MG63 (cell line): ENCODE measurements around the gene GARIN5A. TPM values are rescaled to one million over a fixed set of nuclear protein-coding genes. Genes with fewer than 3 reads are reported as not detected.
"Not testable (repeated sequence)": the region's sequence is repeated elsewhere in the genome, so short reads cannot be mapped to it uniquely, and the experiment has no call there.

Experiments used
- DNase-seq: peaks from one replicate; pipeline ENCODE4 v3.0.0-alpha.2; 2020
- H3K27me3 ChIP-seq: fragments of 250-450 bp; sonication (Bioruptor Pico); 2 replicates; pipeline ENCODE4 v1.5.1; 2020; ENCODE audit warnings: mild to moderate bottlenecking, moderate library complexity
- H3K36me3 ChIP-seq: fragments of 250-450 bp; sonication (Bioruptor Pico); 2 replicates; pipeline ENCODE4 v1.5.1; 2020; ENCODE audit warnings: mild to moderate bottlenecking, moderate library complexity
- H3K4me3 ChIP-seq: fragments of 250-450 bp; sonication (Bioruptor Pico); 2 replicates; pipeline ENCODE4 v1.5.1; 2020; ENCODE audit warnings: mild to moderate bottlenecking, moderate library complexity
- H3K9me3 ChIP-seq: fragments of 250-450 bp; sonication (Bioruptor Pico); 2 replicates; pipeline ENCODE4 v1.5.1; 2020; ENCODE audit warnings: mild to moderate bottlenecking, moderate library complexity
- total RNA-seq: library from RNA; depleted of rRNA; stranded (reverse); fragments of >200 nt; shearing (Covaris generic); gene quantifications from 2 replicates; pipeline ENCODE4 v1.2.3, GENCODE V29; 2014; ENCODE audit warnings: low replicate concordance

The GARIN5A gene
- total RNA-seq, 1 experiment from 2014 or later: 1.2 TPM

DNA sequence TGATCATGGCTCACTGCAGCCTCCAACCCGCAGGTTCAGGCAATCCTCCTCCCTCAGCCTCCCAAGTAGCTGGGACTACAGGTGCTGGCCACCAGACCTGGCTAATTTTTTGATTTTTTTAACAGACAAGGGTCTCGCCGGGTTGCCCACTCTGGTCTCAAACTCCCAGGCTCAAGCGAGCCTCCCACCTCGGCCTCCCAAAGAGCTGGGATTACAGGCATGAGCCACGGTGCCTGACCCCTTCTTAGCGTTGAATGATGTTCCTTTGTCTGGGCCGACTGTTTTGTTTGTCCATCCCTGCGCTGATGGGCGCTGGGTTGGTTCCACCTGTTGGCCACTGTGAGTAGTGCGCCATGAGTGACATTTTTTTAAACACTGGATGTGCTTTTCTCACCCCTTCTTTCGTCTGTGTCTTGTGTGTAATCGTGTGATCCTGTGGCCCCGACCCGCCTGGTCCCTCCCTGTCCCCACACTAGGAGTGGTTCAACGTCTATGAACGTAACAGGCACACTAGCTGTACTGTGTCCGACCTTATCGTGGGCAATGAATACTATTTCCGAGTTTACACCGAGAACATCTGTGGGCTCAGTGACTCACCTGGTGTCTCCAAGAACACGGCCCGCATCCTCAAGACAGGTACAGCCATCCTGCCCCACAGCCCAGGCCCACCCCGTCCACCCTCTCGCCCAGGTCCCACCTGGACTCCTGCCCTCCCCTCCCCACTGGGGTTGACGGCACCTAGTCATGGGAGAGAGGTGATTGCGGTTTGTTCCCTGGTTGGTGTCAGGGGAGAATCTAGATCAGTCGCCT, 15.4 kb downstream of the GARIN5A start:
- H3K4me3 ChIP-seq: no peak overlapping the region
- H3K27me3 ChIP-seq: peaks cover 6% of the 10 kb centered on the region
- DNase-seq: peak; percentile 55
- no peaks in the 10 kb centered on the region for H3K9me3 ChIP-seq
- no peaks in the 10 kb centered on the region for H3K36me3 ChIP-seq

DNA sequence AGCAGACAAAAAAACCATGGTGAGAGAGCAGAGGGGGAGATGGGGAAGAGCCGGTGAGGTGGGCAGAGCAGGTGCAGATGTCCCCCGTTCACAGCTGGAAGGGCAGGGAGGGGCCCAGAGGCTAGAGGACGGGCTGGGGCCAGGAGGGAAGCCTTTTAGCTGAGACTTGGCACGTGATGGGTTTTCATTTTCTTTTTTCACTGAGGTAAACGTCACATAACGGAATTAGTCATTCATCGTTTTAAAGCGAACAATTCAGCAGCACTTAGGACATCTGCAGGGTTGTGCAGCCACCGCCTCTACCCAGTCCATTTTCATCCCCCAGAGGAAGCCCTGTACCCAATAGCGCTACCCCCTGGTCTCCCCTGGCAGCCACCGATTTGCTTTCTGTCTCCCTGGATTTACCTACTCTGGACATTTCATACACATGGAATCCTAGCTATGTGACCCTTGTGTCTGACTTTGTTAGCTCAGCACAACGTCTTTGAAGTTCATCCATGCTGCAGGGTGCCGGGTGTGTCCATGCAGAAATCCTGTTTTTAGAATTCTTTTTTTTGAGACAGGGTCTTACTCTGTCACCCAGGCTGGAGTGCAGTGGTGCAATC, 16.4 kb downstream of the GARIN5A start:
- DNase-seq: peak; percentile 34
- Histone ChIP-seq H3K9me3 (no peaks in the 10 kb centered on the region), H3K4me3 (no peak overlapping the region), H3K36me3 (no peaks in the 10 kb centered on the region), H3K27me3 (peaks cover 9% of the 10 kb centered on the region)

DNA sequence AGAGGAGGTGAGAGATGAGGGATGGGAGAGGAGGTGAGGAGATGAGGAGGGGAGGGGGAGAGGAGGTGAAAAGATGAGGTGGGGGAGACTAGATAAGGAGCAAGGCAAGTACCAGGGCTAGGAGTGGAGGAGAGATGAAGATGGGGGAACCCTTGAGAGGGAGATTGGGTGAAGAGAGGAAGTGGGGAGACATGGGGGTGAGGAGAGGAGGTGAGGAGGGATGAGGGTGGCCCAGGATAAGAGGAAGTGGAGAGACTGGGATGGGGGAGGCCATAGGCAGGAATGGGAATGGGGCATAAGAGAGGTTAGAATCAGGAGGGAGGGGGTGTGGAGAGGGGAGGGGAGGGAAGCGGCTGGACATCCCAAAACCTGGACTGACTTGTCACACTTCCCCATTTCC, 17.0 kb downstream of the GARIN5A start:
- no peak overlapping the region for H3K4me3 ChIP-seq
- no peaks in the 10 kb centered on the region for H3K9me3 ChIP-seq
- DNase-seq: no peak
- H3K36me3 ChIP-seq: no peaks in the 10 kb centered on the region
- peaks cover 9% of the 10 kb centered on the region for H3K27me3 ChIP-seq

DNA sequence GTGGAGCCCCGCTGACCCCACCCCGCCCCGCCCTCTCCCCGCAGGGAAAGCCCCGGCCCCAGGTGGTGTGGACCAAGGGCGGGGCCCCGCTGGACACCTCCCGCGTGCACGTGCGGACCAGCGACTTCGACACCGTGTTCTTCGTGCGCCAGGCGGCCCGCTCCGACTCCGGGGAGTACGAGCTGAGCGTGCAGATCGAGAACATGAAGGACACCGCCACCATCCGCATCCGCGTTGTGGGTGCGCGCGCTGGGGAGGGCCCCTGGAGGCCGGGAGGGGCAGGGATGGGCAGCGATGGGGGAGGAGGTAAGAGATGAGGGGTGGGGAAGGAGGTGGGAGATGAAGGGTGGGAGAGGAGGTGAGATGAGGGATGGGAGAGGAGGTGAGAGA, 17.6 kb downstream of the GARIN5A start:
- no peak overlapping the region for H3K4me3 ChIP-seq
- H3K27me3 ChIP-seq: peaks cover 9% of the 10 kb centered on the region
- no peaks in the 10 kb centered on the region for H3K9me3 ChIP-seq
- DNase-seq: no peak
- no peaks in the 10 kb centered on the region for H3K36me3 ChIP-seq

DNA sequence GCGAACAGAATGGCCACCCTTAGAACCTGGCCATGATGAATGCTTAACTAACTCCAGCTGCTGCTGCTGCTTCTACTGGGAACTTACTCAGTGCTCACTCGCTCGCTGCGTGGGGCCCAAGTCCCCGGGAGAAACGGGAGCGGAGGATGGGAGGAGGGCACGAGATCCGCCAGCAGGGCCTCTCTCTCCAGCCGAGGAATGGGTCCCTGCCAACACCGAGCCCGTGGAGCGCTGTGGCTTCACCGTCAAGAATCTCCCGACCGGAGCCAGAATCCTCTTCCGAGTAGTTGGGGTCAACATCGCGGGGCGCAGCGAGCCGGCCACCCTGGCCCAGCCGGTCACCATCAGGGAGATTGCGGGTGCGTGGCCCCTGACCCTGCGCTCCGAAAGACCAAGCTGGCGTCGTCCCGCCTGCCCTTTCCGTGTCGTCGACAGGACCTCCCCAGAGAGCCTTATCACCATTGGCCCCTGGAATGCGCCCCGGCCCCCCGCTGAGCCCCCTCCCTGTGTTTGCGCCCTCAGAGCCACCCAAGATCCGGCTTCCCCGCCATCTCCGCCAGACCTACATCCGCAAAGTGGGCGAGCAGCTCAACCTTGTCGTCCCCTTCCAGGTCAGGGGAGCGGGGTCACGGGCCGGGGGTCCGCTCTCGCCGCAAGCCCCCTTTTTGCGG, 18.1 kb downstream of the GARIN5A start:
- H3K9me3 ChIP-seq: no peaks in the 10 kb centered on the region
- no peak for DNase-seq
- H3K27me3 ChIP-seq: peaks cover 9% of the 10 kb centered on the region
- no peak overlapping the region for H3K4me3 ChIP-seq
- no peaks in the 10 kb centered on the region for H3K36me3 ChIP-seq

DNA sequence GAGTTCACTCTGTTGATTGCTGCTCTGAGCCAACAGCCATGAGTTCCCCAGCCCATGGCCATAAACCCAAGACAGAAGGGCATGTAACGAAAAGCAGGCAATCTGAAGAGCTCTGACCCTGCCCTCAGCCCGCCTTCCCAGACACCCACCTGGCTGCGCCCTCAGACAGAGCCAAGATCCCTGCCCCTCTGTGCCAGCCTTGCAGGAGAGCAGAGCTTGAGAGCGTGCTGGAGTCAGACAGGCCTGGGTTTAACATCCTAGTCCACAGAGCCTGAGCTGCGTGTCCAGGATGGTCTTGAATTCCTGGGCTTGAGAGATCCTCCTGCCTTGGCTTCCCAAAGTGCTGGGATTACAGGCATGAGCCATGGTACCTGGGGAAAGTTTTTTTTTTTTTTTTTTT, 19.3 kb downstream of the GARIN5A start:
- H3K9me3 ChIP-seq: no peaks in the 10 kb centered on the region
- no peak for DNase-seq
- no peak overlapping the region for H3K4me3 ChIP-seq
- H3K27me3 ChIP-seq: peaks cover 9% of the 10 kb centered on the region
- no peaks in the 10 kb centered on the region for H3K36me3 ChIP-seq

DNA sequence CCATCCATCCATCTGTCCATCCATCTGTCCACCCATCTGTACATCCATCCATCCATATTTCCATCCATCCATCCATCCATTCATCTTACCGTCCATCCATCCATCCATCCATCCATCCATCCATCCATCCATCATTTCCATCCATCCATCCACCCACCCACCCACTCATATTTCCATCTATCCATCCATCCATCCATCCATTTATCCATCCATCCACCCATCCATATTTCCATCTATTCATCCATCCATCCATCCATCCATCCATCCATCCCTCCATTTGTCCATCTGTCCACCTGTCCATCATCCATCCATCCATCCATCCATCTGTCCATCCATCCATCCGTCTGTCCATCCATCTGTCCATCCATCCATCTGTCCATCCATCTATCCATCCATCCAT, 20.7 kb downstream of the GARIN5A start:
- H3K9me3 ChIP-seq: no peaks in the 10 kb centered on the region
- no peak for DNase-seq
- no peak overlapping the region for H3K4me3 ChIP-seq
- H3K27me3 ChIP-seq: peaks cover 9% of the 10 kb centered on the region
- H3K36me3 ChIP-seq: no peaks in the 10 kb centered on the region

DNA sequence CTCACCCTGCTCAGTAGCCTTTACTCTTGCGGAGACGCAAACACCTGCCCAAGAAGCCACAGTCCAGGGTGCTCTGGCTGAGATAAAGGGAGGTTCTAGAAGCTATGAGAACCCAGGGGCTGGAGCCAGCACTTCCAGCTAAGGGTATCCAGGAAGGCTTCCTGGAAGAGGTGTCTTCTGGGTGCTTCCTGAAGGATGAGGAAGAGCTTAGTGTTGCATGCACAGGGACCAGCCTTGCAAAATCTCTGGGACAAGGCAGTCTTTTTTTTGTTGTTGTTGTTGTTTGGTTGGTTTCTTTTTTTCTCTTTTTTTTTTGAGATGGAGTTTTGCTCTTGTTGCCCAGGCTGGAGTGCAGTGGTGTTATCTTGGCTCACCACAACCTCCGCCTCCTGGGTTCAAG, 23.4 kb downstream of the GARIN5A start:
- H3K9me3 ChIP-seq: no peaks in the 10 kb centered on the region
- no peak for DNase-seq
- H3K27me3 ChIP-seq: peaks cover 11% of the 10 kb centered on the region
- no peak overlapping the region for H3K4me3 ChIP-seq
- no peaks in the 10 kb centered on the region for H3K36me3 ChIP-seq

DNA sequence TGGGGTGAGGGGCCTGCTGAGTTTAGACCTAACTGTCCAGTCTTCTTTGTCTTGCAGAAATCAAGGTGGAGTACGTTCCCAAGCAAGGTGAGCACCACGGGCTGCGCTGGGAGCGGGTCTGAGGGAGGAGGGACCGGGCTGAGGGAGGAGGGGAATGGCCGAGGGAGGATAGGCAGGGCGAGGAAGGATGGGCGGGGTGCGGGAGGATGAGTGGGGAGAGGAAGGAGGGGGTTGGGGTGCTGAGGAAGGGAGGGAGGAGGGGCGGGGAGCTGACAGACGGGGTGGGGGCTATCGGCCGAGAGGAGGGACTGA, 25.5 kb downstream of the GARIN5A start:
- DNase-seq: no peak
- peaks cover 7% of the 10 kb centered on the region for H3K27me3 ChIP-seq

DNA sequence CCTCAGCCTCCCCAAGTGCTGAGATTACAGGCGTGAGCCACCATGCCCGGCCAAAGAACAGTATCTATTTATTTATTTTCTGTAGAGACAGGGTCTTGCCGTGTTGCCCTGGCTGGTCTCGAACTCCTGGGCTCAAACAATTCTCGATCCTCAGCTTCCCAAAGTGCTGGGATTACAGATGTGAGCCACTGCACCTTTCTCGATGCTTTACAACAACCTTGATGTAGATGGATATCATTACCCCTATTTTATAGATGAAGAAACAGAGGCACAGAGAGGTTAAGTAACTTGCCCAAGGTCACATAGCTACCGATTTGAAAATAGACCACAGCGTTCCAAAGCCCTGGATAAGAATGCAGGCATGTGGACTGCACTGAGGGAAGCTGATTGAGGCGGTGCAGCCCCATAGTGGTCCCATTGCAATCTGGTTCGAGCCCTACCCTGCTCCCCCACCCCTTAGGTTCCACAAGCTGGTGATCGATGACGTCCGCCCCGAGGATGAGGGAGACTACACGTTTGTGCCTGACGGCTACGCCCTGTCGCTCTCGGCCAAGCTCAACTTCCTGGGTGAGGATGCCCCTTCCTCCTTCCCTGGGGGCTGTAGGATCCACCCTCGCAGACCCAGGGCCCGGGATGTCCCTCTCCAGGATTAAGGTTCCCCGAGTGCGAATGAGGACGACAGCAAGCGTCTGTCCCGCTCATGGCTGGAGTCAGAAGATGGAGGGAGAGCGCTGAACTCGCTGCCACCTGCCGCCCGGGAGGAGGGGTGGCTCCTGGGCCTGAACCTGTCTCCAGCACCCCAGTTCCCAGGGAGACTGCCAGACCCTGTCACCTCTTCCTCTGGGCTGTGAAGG, 26.1 kb downstream of the GARIN5A start:
- H3K4me3 ChIP-seq: no peak overlapping the region
- no peak for DNase-seq
- H3K27me3 ChIP-seq: peaks cover 4% of the 10 kb centered on the region; the same call in 1 of the 2 replicates
- H3K36me3 ChIP-seq: no peaks in the 10 kb centered on the region
- no peaks in the 10 kb centered on the region for H3K9me3 ChIP-seq

More for the DNA sequence above, 25.5 kb downstream of the GARIN5A start:
- Histone ChIP-seq H3K4me3 (no peak overlapping the region), H3K36me3 (no peaks in the 10 kb centered on the region), H3K9me3 (no peaks in the 10 kb centered on the region)

DNA sequence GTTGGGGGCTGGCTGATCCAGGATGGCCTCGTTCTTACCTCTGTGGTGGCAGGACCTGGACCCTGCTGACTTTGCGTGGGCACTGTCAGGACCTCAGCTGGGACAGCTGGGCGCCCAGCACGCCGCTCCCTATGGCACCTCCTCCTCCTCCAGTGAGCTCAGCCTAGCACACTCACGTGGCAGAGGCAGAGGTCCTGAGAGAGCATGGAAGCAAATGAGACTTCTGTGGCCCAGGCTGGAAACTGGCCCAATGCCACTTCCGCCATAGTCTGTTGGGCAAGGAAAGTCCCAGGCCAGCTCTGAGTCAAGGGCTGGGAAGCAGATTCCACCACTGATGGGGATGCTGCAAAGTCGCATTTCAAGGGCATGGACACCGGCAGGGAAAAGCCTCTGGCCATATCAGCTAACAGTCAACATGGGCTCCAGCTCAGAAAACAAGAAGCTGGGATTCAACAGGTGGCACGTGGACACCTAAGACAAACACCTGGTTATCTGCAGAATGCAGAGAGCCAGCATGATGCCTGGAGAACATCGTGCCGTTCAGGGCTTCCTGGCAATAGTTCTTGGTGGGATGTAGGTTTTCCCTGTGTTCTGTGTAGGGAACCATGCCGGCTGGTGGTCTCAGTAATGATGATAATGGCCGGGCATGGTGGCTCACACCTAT, 27.3 kb downstream of the GARIN5A start:
- H3K4me3 ChIP-seq: no peak overlapping the region
- H3K9me3 ChIP-seq: no peaks in the 10 kb centered on the region
- no peaks in the 10 kb centered on the region for H3K36me3 ChIP-seq
- peak; percentile 45 for DNase-seq
- peaks cover 4% of the 10 kb centered on the region; the same call in 1 of the 2 replicates for H3K27me3 ChIP-seq

DNA sequence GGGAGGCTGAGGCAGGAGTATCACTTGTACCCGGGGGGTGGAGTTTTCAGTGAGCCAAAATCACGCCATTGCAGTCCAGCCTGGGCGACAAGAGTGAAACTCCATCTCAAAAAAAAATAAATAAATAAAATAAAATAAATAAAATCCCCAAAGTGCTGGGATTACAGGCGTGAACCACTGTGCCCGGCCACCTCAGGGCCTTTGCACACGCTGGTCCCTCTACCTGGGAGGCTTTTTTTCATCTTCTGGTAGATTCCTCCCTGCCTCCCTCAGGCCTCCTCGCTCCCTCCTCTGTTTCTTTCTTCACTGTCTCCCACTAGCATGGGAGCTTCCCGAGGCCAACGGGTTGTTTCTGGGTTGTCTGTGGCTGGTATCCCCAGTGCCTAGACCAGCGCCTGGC, 28.9 kb downstream of the GARIN5A start:
- Histone ChIP-seq H3K9me3 (no peaks in the 10 kb centered on the region), H3K27me3 (peaks cover 4% of the 10 kb centered on the region; the same call in 1 of the 2 replicates), H3K4me3 (no peak overlapping the region), H3K36me3 (no peaks in the 10 kb centered on the region)
- DNase-seq: no peak

DNA sequence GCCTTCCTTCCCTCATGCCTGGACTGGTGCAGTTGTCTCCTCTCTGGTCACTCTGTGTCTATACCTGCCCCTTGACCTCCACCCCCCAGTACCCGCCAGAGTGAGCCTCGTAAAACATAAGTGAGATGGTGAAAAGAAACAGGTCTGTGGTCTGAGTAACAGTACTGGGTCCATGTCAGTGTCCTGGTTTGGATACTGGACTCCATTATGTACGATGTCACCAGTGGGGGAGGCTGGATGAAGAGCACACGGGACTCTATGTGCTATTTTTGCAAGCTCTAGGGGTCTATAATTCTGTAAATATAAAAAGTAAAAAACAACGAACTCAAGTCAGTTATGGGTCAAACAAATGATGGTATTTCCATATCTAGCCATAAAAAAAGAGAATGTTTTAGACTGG, 29.6 kb downstream of the GARIN5A start:
- peaks cover 6% of the 10 kb centered on the region for H3K27me3 ChIP-seq
- H3K36me3 ChIP-seq: no peaks in the 10 kb centered on the region
- no peaks in the 10 kb centered on the region for H3K9me3 ChIP-seq
- no peak for DNase-seq
- H3K4me3 ChIP-seq: no peak overlapping the region

DNA sequence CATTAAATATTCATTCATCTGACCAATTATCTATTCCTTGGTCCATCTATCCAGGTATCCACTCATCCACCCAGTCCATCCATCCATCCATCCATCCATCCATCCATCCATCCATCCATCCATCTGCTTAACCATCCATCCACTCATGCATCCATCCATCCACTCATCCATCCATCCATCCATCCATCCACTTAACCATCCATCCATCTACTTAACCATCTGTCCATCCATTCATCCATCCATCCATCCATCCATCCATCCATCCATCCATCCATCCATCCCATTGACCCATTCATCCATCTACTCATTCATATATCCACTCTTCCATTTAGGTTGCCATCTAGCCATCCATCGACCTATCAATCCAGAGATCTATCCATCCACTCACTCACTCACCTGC, 32.6 kb downstream of the GARIN5A start:
- H3K27me3 ChIP-seq: peaks cover 2% of the 10 kb centered on the region; the same call in 1 of the 2 replicates
- no peaks in the 10 kb centered on the region for H3K9me3 ChIP-seq
- no peaks in the 10 kb centered on the region for H3K36me3 ChIP-seq
- H3K4me3 ChIP-seq: no peak overlapping the region
- no peak for DNase-seq

DNA sequence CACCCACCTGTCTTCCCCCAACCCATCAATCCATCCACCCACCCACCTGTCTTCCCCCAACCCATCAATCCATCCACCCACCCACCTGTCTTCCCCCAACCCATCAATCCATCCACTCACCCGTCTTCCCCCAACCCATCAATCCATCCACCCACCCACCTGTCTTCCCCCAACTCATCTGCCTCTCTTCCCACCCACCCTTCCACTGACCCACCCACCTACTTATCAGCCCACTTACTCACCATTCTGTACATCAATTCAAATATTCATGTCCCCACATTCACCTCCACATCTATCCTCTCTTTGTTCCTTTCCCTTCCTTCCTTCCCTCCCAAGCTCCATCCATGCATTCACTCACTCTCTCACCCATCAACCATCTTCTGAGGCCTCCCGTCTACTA, 37.5 kb downstream of the GARIN5A start:
- DNase-seq, H3K4me3 ChIP-seq, H3K36me3 ChIP-seq, H3K9me3 ChIP-seq: not testable (repeated sequence)
- H3K27me3 ChIP-seq: peaks cover 10% of the 10 kb centered on the region

DNA sequence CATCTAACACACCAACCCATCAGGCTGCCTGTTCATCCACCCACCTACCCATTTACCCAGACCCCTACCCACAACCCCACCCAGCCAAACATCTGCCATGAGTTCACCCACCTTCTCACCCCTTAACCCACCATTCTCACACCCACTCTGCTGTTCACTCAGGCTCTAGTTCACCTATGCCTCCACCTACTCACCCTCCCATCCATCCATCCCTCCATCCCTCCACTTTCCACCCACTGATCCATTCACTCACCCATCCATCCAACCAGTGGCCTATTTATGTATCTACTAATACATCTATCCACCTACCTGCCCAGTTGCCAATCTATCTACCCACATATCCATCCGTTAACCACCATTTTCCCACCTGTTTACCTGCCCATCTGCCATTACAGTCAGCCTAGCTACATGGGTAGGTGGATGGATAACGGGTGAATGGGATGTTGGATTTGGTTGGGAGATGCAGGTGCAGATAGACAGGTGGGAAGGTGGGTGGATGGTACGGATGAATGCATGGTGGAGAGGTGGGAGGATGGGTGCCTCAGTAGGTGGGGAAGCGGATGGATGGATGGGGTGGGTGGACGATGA, 38.7 kb downstream of the GARIN5A start:
- H3K36me3 ChIP-seq: no peaks in the 10 kb centered on the region
- DNase-seq: no peak
- peaks cover 19% of the 10 kb centered on the region for H3K27me3 ChIP-seq
- no peaks in the 10 kb centered on the region for H3K9me3 ChIP-seq
- H3K4me3 ChIP-seq: no peak overlapping the region
